ENCODE data around the gene ZW10. TPM values are rescaled to one million over a fixed set of nuclear protein-coding genes. Genes with fewer than 3 reads are reported as not detected.

Gene ZW10
- total and polyA plus RNA-seq, 2 of the 13 experiments (the other 11 are each of a cell fraction or from before 2014, with no cell fraction given): 5.8 to 31.3 TPM

GRCh38 chr11:113773416-113774173, at the start of gene ZW10 (continued):
- 0 out of 2 replicates have a peak, but pooled peaks have one; percentile 62 for TF ChIP-seq ZNF607 (CRISPR knock-in tag; IDR thresholded peaks at IDR 0.05; ENCODE audit: borderline replicate concordance)
- TF ChIP-seq GLI4 (CRISPR knock-in tag; IDR thresholded peaks at IDR 0.05; ENCODE audit: borderline replicate concordance): no peak
- TF ChIP-seq POLR2AphosphoS2 (IDR thresholded peaks at IDR 0.05; ENCODE audit: low read depth, low read length): no peak
- TF ChIP-seq ZFP62 (CRISPR knock-in tag; IDR thresholded peaks at IDR 0.05): 0 out of 2 replicates have a peak, but pooled peaks have one; percentile 78
- peak; percentile 63 for TF ChIP-seq E2F5 (CRISPR knock-in tag; conservative IDR thresholded peaks at IDR 0.05)
- no peak for TF ChIP-seq ZNF576 (CRISPR knock-in tag; IDR thresholded peaks at IDR 0.05)
- no peak for TF ChIP-seq ZFYVE20 (CRISPR knock-in tag; IDR thresholded peaks at IDR 0.05; ENCODE audit: borderline replicate concordance, low read depth)
- peak; percentile 72; the same call in 1 of the 2 replicates for TF ChIP-seq TAF1 (CRISPR knock-in tag; IDR thresholded peaks at IDR 0.05)
- TF ChIP-seq NR1H2 (CRISPR knock-in tag; IDR thresholded peaks at IDR 0.05; ENCODE audit: borderline replicate concordance, low read depth): no peak
- no peak for TF ChIP-seq ZKSCAN1 (IDR thresholded peaks at IDR 0.05; ENCODE audit: low read length)
- TF ChIP-seq ZNF33A (CRISPR knock-in tag; IDR thresholded peaks at IDR 0.05; ENCODE audit: borderline replicate concordance): no peak
- TF ChIP-seq THAP8 (CRISPR knock-in tag; IDR thresholded peaks at IDR 0.05; ENCODE audit: borderline replicate concordance): no peak
- peak; percentile 62; the same call in 1 of the 2 replicates for TF ChIP-seq ETV5 (CRISPR knock-in tag; IDR thresholded peaks at IDR 0.05; ENCODE audit: borderline replicate concordance)
- TF ChIP-seq ZNF383 (CRISPR knock-in tag; IDR thresholded peaks at IDR 0.05; ENCODE audit: borderline replicate concordance): no peak
- no peak for TF ChIP-seq ZNF674 (CRISPR knock-in tag; IDR thresholded peaks at IDR 0.05; ENCODE audit: low read depth)
- peak; percentile 68; the same call in 1 of the 2 replicates for TF ChIP-seq MXD1 (CRISPR knock-in tag; IDR thresholded peaks at IDR 0.05)
- no peak for TF ChIP-seq EZH2 (conservative IDR thresholded peaks at IDR 0.05; ENCODE audit: low read depth, low read length)
- TF ChIP-seq NR2F6 (IDR thresholded peaks at IDR 0.05): no peak
- TF ChIP-seq NR2F6 (CRISPR knock-in tag; IDR thresholded peaks at IDR 0.05): 0 out of 2 replicates have a peak, but pooled peaks have one; percentile 16

Measured in HepG2 (cell line).